Stimulated activated CD8-positive, alpha-beta memory T cell treated with anti-CD3 and anti-CD28 coated beads, Interleukin-15, amount 100 ng/mL, for 48 hours (primary cell): ENCODE data around the gene GCC1.
A peak's percentile ranks its signal among the peaks of the same experiment; 100 is the strongest.

Source experiments
- DNase-seq, 2 donors: peaks; one replicate each; pipeline ENCODE4 v3.0.0-alpha.2; 2020; ENCODE audit warnings: low read depth in 2 of 2

GCC1 gene

GRCh38 chr7:127585044-127585953, at the start of gene GCC1:
Gene GCC1 (minus strand): TSS chr7:127585596. CDS start chr7:127585182, 414 bp downstream.
- peak; percentile 84 to 89 for DNase-seq

GRCh38 chr7:127632276-127632910, 47.0 kb upstream of the GCC1 start:
- no peak for DNase-seq

GRCh38 chr7:127629268-127629854, 44.0 kb upstream of the GCC1 start:
- peak in 1 of 2 donors; percentile 15 for DNase-seq

GRCh38 chr7:127628445-127628844, 43.0 kb upstream of the GCC1 start:
- no peak for DNase-seq

- DNase-seq, result no peak
Observed at GRCh38 chr7:127625331-127625730, 39.9 kb upstream of the GCC1 start.

- no peak for DNase-seq
Observed at GRCh38 chr7:127620406-127621233, 35.2 kb upstream of the GCC1 start.

GRCh38 chr7:127619681-127620405, 34.4 kb upstream of the GCC1 start:
- no peak for DNase-seq

GRCh38 chr7:127618775-127619174, 33.4 kb upstream of the GCC1 start:
- no peak for DNase-seq

- DNase-seq, result no peak
Observed at GRCh38 chr7:127618042-127618441, 32.6 kb upstream of the GCC1 start, which contains the start of gene PAX4. Gene PAX4 (minus strand): TSS chr7:127618142. CDS start chr7:127615928, 2,214 bp downstream.

- no peak for DNase-seq
Observed at GRCh38 chr7:127616724-127617123, 31.3 kb upstream of the GCC1 start.

GRCh38 chr7:127612263-127612662, 26.9 kb upstream of the GCC1 start:
- DNase-seq, result no peak

- no peak for DNase-seq
Observed at GRCh38 chr7:127609297-127609696, 23.9 kb upstream of the GCC1 start.

- DNase-seq, result no peak
Observed at GRCh38 chr7:127608446-127608845, 23.1 kb upstream of the GCC1 start.

GRCh38 chr7:127600885-127601284, 15.5 kb upstream of the GCC1 start:
- no peak for DNase-seq

- DNase-seq, result no peak
Observed at GRCh38 chr7:127598318-127598717, 12.9 kb upstream of the GCC1 start.

GRCh38 chr7:127595737-127596136, 10.3 kb upstream of the GCC1 start:
- DNase-seq, result no peak

GRCh38 chr7:127594490-127594889, 9.1 kb upstream of the GCC1 start:
- no peak for DNase-seq

GRCh38 chr7:127592550-127592949, 7.2 kb upstream of the GCC1 start:
- DNase-seq, result no peak

- no peak for DNase-seq
Observed at GRCh38 chr7:127591591-127591990, 6.2 kb upstream of the GCC1 start.

- DNase-seq, result no peak
Observed at GRCh38 chr7:127591189-127591588, 5.8 kb upstream of the GCC1 start.

GRCh38 chr7:127589896-127590295, 4.5 kb upstream of the GCC1 start:
- no peak for DNase-seq
